Measurements from ENCODE around the gene MYMK. TPM values are rescaled to one million over a fixed set of nuclear protein-coding genes. Genes with fewer than 3 reads are reported as not detected.
"Not testable (repeated sequence)": the region's sequence is repeated elsewhere in the genome, so short reads cannot be mapped to it uniquely, and the experiment has no call there.

MYMK gene, protein sequence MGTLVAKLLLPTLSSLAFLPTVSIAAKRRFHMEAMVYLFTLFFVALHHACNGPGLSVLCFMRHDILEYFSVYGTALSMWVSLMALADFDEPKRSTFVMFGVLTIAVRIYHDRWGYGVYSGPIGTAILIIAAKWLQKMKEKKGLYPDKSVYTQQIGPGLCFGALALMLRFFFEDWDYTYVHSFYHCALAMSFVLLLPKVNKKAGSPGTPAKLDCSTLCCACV
- not detected in 2 replicates for total RNA-seq (2014; rRNA removed; shearing (Covaris generic); ENCODE audit: low replicate concordance)

DNA sequence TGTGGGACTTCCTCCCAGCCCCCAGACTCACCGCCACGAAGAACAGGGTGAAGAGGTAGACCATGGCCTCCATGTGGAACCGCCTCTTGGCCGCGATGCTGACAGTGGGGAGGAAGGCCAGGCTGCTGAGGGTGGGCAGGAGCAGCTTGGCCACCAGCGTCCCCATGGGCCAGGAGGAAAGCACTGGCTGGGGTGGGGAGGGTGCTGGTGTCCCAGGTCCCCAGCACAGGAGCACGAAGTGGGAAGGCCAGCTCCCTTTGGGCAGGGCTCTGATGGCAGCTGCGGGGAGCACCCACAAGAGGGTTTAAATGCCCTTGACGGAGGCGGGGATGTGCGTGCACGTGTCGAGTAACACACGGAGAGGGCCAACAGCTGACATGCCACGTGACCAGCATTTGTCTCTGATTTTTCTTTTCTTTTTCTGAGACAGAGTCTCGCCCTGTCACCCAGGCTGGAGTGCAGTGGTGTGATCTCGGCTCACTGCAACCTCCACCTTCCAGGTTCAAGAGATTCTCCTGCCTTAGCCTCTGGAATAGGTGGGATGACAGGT lies at the start of gene MYMK:
Gene MYMK, minus strand, starts transcription at position 281 of the 550 bp plus-strand sequence. Its CDS starts 115 bp downstream, at position 166.
- Histone ChIP-seq H3K4me3 (no peak within 1 kb of the TSS), H3K9me3 (no peaks in the 10 kb centered on the region), H3K36me3 (no peaks in the 10 kb centered on the region), H3K27me3 (no peaks in the 10 kb centered on the region)
- no peak for DNase-seq

DNA sequence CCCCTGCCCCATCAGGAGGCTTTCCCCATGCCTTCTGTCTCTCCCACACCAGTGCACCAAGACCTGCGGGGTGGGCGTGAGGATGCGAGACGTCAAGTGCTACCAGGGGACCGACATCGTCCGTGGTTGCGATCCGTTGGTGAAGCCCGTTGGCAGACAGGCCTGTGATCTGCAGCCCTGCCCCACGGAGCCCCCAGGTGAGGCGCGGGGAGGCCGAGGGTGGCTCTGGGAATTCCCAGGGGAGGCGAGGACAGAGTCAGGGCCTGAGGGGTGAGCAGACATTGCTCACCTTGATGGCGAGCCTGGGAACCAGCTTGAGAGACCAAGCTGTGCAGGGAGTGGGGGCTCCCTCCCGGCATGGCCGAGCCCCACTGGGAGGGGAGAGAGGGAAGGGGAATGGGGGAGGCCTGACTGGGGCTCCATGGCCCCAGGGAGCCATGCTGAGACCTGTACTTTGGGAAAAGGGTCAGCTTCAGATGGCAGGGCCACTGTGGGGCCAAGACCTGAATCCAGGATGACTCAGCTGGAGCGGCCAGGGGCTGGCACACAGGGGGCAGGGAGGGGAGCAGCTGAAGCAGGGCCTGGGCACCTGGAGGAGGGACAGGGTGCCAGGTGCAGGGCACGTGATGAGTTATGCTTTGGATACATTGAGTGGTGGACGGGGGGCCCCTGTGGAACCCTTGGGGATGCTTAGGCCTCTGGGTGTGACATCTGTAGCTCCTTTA lies 49.2 kb upstream of the MYMK start:
- no peak for DNase-seq
- no peak overlapping the region for H3K4me3 ChIP-seq
- H3K9me3 ChIP-seq, result no peaks in the 10 kb centered on the region
- H3K36me3 ChIP-seq, result no peaks in the 10 kb centered on the region
- no peaks in the 10 kb centered on the region for H3K27me3 ChIP-seq

DNA sequence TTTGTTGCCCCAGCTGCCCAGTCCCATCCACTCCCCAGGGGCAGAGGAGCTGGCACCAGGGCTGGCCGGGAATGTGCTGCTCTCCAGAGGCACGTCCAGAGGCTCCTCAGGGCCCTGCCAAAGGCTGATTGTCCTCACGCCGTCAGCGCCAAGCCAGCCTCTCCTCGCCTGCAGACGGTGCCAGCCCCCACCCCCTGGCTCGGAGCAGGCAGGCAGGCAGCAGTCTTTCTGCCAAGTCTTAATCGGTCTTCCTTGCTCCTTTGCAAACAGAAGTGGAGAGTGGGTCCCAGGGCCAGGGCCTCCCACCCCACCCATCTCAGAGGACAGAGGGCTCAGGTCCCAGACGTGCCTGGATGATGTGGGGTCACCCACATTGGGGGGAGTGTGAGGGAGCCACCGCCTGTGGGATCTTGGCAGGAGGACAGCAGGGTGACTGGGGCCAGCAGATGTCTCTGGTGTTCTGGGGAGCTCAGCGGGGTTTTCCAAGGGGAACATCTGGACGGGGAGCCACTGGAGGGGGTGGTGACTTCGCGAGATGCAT lies 48.1 kb upstream of the MYMK start:
- H3K4me3 ChIP-seq, result no peak overlapping the region
- no peaks in the 10 kb centered on the region for H3K9me3 ChIP-seq
- DNase-seq, result peak; percentile 98
- H3K36me3 ChIP-seq, result no peaks in the 10 kb centered on the region
- no peaks in the 10 kb centered on the region for H3K27me3 ChIP-seq

DNA sequence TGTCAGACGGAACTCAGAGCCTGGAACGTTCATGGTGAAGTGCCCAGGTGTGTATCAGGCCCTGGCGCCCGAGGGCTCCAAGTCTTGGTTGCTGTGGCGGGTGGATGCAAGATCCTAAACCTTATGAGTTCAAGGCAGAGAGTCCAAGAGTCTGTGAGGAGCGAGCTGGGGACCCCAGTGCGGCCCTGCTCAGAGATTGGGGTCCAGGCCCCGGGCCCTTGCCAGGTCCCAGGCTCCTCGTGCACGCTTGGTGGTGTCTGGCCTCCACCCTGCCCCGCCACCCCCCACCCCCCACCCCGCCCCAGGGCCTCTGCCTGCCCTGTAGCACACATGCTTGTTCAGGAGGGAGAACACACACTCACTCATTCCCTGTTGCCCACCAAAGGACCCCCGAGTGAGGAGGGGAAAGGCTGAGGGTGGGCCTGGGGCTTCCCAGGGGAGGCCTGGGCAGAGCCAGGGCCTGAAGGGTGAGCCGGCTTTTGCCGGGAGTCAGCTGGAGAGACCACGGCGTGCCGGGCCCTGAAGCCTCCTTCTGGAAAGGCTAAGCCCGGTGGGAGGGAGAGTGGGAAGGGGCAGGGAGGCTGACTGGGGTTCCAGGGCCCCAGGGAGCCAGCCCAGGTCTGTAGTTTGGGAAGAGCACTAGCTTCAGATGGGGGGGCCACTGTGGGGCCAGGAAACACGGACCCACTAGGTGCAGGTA lies 47.3 kb upstream of the MYMK start:
- no peaks in the 10 kb centered on the region for H3K9me3 ChIP-seq
- no peaks in the 10 kb centered on the region for H3K36me3 ChIP-seq
- no peak overlapping the region for H3K4me3 ChIP-seq
- DNase-seq, result no peak
- no peaks in the 10 kb centered on the region for H3K27me3 ChIP-seq

DNA sequence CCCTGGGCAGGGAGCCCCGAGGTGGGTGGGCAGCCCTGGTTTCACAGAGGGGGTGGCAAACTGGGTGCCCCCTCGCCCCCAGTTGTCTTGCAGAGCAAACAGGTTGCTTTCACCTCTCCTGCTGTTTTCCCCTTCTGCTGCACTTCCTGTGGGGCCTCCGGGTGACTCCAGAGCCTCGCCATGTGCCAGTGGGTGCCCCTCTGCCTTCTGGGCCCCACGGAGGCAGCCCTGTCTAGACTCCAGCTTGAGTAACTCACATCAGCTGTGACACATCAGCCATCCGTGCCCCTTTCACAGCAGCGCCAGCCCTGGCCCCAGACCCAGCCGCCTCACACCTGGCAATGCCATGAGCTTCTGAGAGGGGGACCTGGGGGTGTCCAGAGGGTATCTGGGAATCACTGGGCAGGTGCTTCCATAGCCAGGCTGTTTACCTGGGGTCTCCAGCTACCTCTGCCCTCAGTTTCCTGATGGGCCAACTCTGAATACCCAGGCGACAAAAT lies 46.7 kb upstream of the MYMK start:
- H3K36me3 ChIP-seq, result no peaks in the 10 kb centered on the region
- H3K4me3 ChIP-seq, result no peak overlapping the region
- DNase-seq, result no peak
- H3K9me3 ChIP-seq, result no peaks in the 10 kb centered on the region
- no peaks in the 10 kb centered on the region for H3K27me3 ChIP-seq

DNA sequence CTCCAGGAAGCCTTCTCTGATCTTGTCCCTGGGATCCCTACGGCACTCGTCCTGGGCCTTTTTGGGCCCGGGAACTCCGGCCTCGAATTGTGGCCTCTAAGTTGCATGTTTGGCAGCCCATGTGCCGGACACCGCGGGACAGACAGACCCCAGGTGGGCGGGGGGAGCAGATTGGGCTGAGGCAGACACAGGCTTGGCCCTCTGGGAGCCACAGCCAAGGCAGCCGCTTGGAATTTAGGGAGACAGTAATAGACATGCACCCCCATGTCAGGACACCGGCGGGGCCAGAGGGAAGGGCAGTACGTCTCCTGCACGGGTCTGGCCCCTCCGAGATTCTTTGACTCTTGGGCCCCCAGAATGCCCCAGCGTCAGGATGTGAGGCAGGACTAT lies 45.9 kb upstream of the MYMK start:
- Histone ChIP-seq H3K9me3 (no peaks in the 10 kb centered on the region), H3K27me3 (no peaks in the 10 kb centered on the region), H3K4me3 (no peak overlapping the region), H3K36me3 (no peaks in the 10 kb centered on the region)
- no peak for DNase-seq

GRCh38 chr9:133569891-133570690 lies 45.3 kb upstream of the MYMK start:
- no peak for DNase-seq
- Histone ChIP-seq H3K9me3 (no peaks in the 10 kb centered on the region), H3K27me3 (no peaks in the 10 kb centered on the region)

DNA sequence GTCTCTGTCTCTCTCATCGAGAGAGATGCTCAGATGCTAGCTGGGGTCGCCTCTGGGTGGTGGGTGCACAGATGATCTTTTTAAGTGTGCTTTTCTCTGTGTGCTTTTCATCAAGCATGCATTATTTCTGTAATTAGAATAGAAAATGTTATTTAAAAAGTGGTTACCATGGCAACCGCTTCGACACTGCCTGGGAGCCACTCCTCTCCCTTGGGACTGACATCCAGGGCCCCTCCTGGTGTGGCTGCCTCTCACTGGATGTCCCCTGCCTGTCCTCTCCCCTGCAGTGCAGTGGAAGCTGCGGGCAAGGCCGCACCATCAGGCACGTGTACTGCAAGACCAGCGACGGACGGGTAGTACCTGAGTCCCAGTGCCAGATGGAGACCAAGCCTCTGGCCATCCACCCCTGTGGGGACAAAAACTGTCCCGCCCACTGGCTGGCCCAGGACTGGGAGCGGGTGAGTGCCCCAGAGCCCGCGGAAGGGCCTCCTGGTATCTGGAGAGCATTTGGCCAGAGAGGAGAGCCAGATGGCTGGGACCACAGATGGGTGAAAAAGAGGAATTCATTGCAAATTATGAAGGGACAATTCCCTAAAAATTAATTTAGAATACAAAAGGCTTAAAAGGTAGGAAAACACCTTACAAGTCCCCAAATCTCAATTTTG lies 44.5 kb upstream of the MYMK start:
- DNase-seq, result no peak
- Histone ChIP-seq H3K36me3 (no peaks in the 10 kb centered on the region), H3K4me3 (no peak overlapping the region), H3K9me3 (no peaks in the 10 kb centered on the region), H3K27me3 (no peaks in the 10 kb centered on the region)

More at GRCh38 chr9:133569891-133570690, 45.3 kb upstream of the MYMK start:
- no peak overlapping the region for H3K4me3 ChIP-seq
- H3K36me3 ChIP-seq, result no peaks in the 10 kb centered on the region

DNA sequence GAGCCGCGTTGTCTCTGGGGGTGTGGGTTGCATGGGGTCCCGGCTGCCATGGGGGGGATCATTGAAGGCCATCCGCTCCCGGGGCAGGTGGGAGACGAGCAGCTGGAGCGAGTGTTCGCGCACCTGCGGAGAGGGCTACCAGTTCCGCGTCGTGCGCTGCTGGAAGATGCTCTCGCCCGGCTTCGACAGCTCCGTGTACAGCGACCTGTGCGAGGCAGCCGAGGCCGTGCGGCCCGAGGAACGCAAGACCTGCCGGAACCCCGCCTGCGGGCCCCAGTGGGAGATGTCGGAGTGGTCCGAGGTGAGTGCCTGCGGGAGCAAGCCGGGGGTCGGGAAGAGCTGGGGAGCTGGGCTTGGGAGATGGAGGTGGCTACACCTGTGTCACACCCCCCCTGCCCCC lies 43.4 kb upstream of the MYMK start:
- Histone ChIP-seq H3K27me3 (no peaks in the 10 kb centered on the region), H3K9me3 (no peaks in the 10 kb centered on the region)

DNA sequence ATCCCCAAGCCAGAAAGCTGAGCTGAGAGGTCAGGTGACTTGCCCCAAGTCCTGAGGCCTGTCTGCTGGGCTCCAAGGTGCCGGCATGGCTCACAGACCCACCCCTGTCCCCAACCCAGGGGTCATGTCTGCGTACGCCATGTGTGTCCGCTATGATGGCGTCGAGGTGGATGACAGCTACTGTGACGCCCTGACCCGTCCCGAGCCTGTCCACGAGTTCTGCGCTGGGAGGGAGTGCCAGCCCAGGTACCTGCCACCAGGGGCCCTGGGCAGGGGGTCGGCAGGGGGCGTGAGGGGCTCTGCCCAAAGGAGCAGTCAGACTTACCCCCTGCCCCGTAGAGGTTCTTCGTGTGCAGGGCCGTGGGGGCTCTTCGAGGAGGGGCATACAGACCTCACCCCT lies 42.1 kb upstream of the MYMK start:
- Histone ChIP-seq H3K4me3 (no peak overlapping the region), H3K27me3 (no peaks in the 10 kb centered on the region; the same call in 1 of the 2 replicates), H3K36me3 (no peaks in the 10 kb centered on the region), H3K9me3 (no peaks in the 10 kb centered on the region)
- DNase-seq, result no peak

More for the DNA sequence above, 43.4 kb upstream of the MYMK start:
- DNase-seq, result no peak
- H3K36me3 ChIP-seq, result no peaks in the 10 kb centered on the region
- no peak overlapping the region for H3K4me3 ChIP-seq

DNA sequence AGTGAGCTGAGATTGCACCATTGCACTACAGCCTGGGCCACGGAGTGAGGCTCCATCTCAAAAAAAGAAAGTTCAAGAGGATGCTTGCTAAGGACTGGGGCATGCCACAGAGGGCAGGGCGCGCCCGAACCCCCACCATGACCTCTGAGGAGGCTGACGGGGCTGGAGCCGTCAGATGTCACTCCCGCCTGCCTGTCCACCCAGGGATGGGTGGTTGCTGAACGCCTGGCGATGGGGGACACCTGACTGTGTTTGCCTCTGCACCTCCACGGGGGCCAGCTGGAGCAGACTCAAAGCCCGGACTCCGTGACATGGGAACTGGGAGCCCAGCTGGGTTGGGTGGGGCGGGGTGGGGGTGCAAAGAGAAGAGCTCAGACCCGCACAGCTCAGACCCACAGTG lies 41.6 kb upstream of the MYMK start:
- no peak for DNase-seq
- Histone ChIP-seq H3K27me3 (no peaks in the 10 kb centered on the region; the same call in 1 of the 2 replicates), H3K4me3 (no peak overlapping the region), H3K36me3 (no peaks in the 10 kb centered on the region), H3K9me3 (no peaks in the 10 kb centered on the region)

- Histone ChIP-seq H3K27me3 (no peaks in the 10 kb centered on the region; the same call in 1 of the 2 replicates), H3K4me3 (no peak overlapping the region), H3K9me3 (no peaks in the 10 kb centered on the region), H3K36me3 (no peaks in the 10 kb centered on the region)
- no peak for DNase-seq
These were observed 39.8 kb upstream of the MYMK start for GRCh38 chr9:133564451-133565116.

GRCh38 chr9:133563814-133564213 lies 39.1 kb upstream of the MYMK start:
- H3K4me3 ChIP-seq, H3K27me3 ChIP-seq, H3K9me3 ChIP-seq, DNase-seq, H3K36me3 ChIP-seq: not testable (repeated sequence)

- Histone ChIP-seq H3K4me3 (no peak overlapping the region), H3K36me3 (no peaks in the 10 kb centered on the region), H3K27me3 (no peaks in the 10 kb centered on the region; the same call in 1 of the 2 replicates), H3K9me3 (no peaks in the 10 kb centered on the region)
- DNase-seq, result no peak
These were observed 38.6 kb upstream of the MYMK start for GRCh38 chr9:133563291-133563796.
